B cell (primary cell): Measurements from ENCODE around the gene NEGR1. TPM values are rescaled to one million over a fixed set of nuclear protein-coding genes. Genes with fewer than 3 reads are reported as not detected.

Experiments used
- ATAC-seq: fragments of 200-7000 bp; cut with Tn5 transposase; one replicate; pipeline ENCODE4 v1.10.0; 2021; ENCODE audit warnings: low read depth, mild to moderate bottlenecking, moderate number of reproducible peaks, moderate library complexity
- CTCF ChIA-PET: fragments of 350-600 bp; sonication (Branson Sonifier 250); formaldehyde crosslinking; loops from one replicate; lab custom pipeline; 2021; ENCODE audit warnings: antibody characterized with exemption, inconsistent platforms; lab: Charles Lee
- POLR2A ChIA-PET: fragments of 350-600 bp; sonication (Branson Sonifier 250); formaldehyde crosslinking; loops from one replicate; lab custom pipeline; 2021; ENCODE audit warnings: antibody characterized with exemption; lab: Charles Lee
- DNase-seq: peaks from one replicate; pipeline ENCODE4 v3.0.0; 2013
- H2AFZ ChIP-seq: 2 replicates; pipeline ENCODE4 v1.6.1; 2012; ENCODE audit warnings: mild to moderate bottlenecking, low read depth, low read length; ENCODE audit not compliant: insufficient read depth, poor library complexity, severe bottlenecking
- H3K27ac ChIP-seq, 2 donors: 1 replicate in 1 of 2; 2 replicates in 1 of 2; pipeline ENCODE4 v1.5.1; 2012 to 2013; ENCODE audit warnings: low read length in 2 of 2, mild to moderate bottlenecking in 2 of 2, moderate library complexity in 1 of 2
- H3K27me3 ChIP-seq, 4 experiments: fragments of 200-600 bp in 1 of 4; sonication (generic) in 1 of 4; replicated peaks in 1 of 4; 1 replicate in 2 of 4; 2 replicates in 2 of 4; pipeline versions ENCODE4 v1.6.1 to v1.7.0; 2013 to 2016; ENCODE audit warnings: low read length in 3 of 4, mild to moderate bottlenecking in 2 of 4, mixed read lengths in 1 of 4, moderate library complexity in 1 of 4; ENCODE audit not compliant: insufficient read depth in 4 of 4, control insufficient read depth in 3 of 4; ENCODE audit errors: control extremely low read depth in 1 of 4
- H3K36me3 ChIP-seq, 2 experiments: replicated peaks in 1 of 2; 1 replicate in 1 of 2; 2 replicates in 1 of 2; pipeline versions ENCODE4 v1.6.1 to v1.7.1; 2013; ENCODE audit warnings: low read length in 1 of 2; ENCODE audit not compliant: insufficient read depth in 2 of 2, control insufficient read depth in 1 of 2; ENCODE audit errors: control extremely low read depth in 1 of 2, extremely low read depth in 1 of 2
- H3K4me1 ChIP-seq, 2 donors: fragments of 200-600 bp in 1 of 2; sonication (generic) in 1 of 2; 1 replicate in 1 of 2; 2 replicates in 1 of 2; pipeline versions ENCODE4 v1.5.1 to v1.6.1; 2013 to 2017; ENCODE audit warnings: low read length in 2 of 2; ENCODE audit not compliant: control insufficient read depth in 2 of 2, insufficient read depth in 2 of 2
- H3K4me2 ChIP-seq: replicated peaks from 2 replicates; pipeline ENCODE3; 2012; ENCODE audit warnings: mild to moderate bottlenecking, low read depth, low read length; ENCODE audit not compliant: poor library complexity, severe bottlenecking
- H3K4me3 ChIP-seq, 5 experiments: fragments of 200-600 bp in 1 of 5; sonication (generic) in 1 of 5; 1 replicate in 3 of 5; 2 replicates in 2 of 5; pipeline versions ENCODE4 v1.5.1 to v1.7.0; 2011 to 2016; ENCODE audit warnings: low read length in 4 of 5, mild to moderate bottlenecking in 4 of 5, low read depth in 2 of 5, control low read depth in 1 of 5, moderate library complexity in 1 of 5; ENCODE audit not compliant: insufficient read depth in 1 of 5; ENCODE audit errors: control extremely low read depth in 1 of 5, extremely low read depth in 1 of 5
- H3K79me2 ChIP-seq: fragments of 200-600 bp; sonication (generic); one replicate; pipeline ENCODE4 v1.6.0; 2016; ENCODE audit warnings: low read length; ENCODE audit not compliant: control insufficient read depth, insufficient read depth
- H3K9ac ChIP-seq: fragments of 200-600 bp; sonication (generic); 2 replicates; pipeline ENCODE4 v1.6.1; 2017; ENCODE audit warnings: mild to moderate bottlenecking, low read length, moderate library complexity
- H3K9me3 ChIP-seq, 3 donors: one replicate each; pipeline versions ENCODE4 v1.6.1 to v1.7.1; 2013; ENCODE audit warnings: low read length in 2 of 3; ENCODE audit not compliant: control insufficient read depth in 2 of 3, insufficient read depth in 1 of 3; ENCODE audit errors: control extremely low read depth in 1 of 3
- H4K20me1 ChIP-seq: 2 replicates; pipeline ENCODE4 v1.6.0; 2012; ENCODE audit warnings: mild to moderate bottlenecking, low read length; ENCODE audit not compliant: insufficient read depth, control insufficient read depth, poor library complexity, severe bottlenecking
- H3K27ac Mint-ChIP-seq: one replicate; pipeline ENCODE4 v1.8.0; 2021; ENCODE audit warnings: mixed read lengths
- H3K27me3 Mint-ChIP-seq: one replicate; pipeline ENCODE4 v1.8.0; 2021; ENCODE audit warnings: mixed read lengths
- H3K4me1 Mint-ChIP-seq: one replicate; pipeline ENCODE4 v1.8.0; 2021; ENCODE audit warnings: mixed read lengths
- H3K4me3 Mint-ChIP-seq: one replicate; pipeline ENCODE4 v1.8.0; 2021; ENCODE audit warnings: mixed read lengths
- H3K9me3 Mint-ChIP-seq: one replicate; pipeline ENCODE4 v1.8.0; 2022; ENCODE audit warnings: mixed read lengths; ENCODE audit not compliant: insufficient read depth
- CTCF ChIP-seq: fragments of 200-600 bp; IDR thresholded peaks from one replicate; pipeline ENCODE4 v1.8.0; 2022; ENCODE audit warnings: antibody characterized with exemption, mild to moderate bottlenecking
- EZH2 ChIP-seq: IDR thresholded peaks from 2 replicates; pipeline ENCODE4 v1.6.1; 2012; ENCODE audit warnings: borderline replicate concordance, low read depth, mild to moderate bottlenecking, moderate library complexity, low read length; ENCODE audit not compliant: insufficient read depth, poor library complexity, severe bottlenecking
- WGBS: methylation state at CpG from one replicate; pipeline ENCODE4 v1.1.5; 2013; ENCODE audit warnings: missing lambda C conversion rate; ENCODE audit not compliant: insufficient coverage; 5-methylcytosine and 5-hydroxymethylcytosine counted together
- intact Hi-C: fragments of 100-400 bp; cut with micrococcal nuclease; formaldehyde crosslinking; loops from one replicate; pipeline ENCODE4 v1.10.0; 2022
- polyA plus RNA-seq: library from polyadenylated mRNA; depleted of rRNA; stranded (reverse); fragments of >200 nt; gene quantifications from 2 replicates; pipeline ENCODE4 v1.2.3, GENCODE V29; 2012
- total RNA-seq, 2 donors: library from RNA; stranded (reverse); fragments of 120-200 nt in 1 of 2; gene quantifications; 1 replicate in 1 of 2; 2 replicates in 1 of 2; pipeline versions ENCODE4 v1.2.3 to v1.2.4, GENCODE V29; 2013 to 2022

NEGR1 gene
- total and polyA plus RNA-seq, 2 donors (not counting 1 experiment from before 2014, with no cell fraction given) = 0.01 TPM; not detected in 1

GRCh38 chr1:71522721-71523120 is 759.6 kb downstream of the NEGR1 start:
- ATAC-seq (no peak), DNase-seq (no peak)
- H3K9me3 ChIP-seq = no peaks in the 10 kb centered on the region
- H3K4me3 Mint-ChIP-seq = no peak overlapping the region
- H3K27ac ChIP-seq = no peak overlapping the region
- H3K27me3 ChIP-seq = no peaks in the 10 kb centered on the region
- intact Hi-C loops = no loop called here
- ChIA-PET CTCF (no interaction called here), POLR2A (no interaction called here)
- no peak overlapping the region for H3K4me3 ChIP-seq
- no peaks in the 10 kb centered on the region for H3K27me3 Mint-ChIP-seq
- no peak for TF ChIP-seq CTCF
- TF ChIP-seq EZH2 = no peak
- no peaks in the 10 kb centered on the region for H3K36me3 ChIP-seq
- no peak overlapping the region for H2AFZ ChIP-seq
- no peak overlapping the region for H3K9ac ChIP-seq
- H3K4me1 ChIP-seq = no peaks in the 10 kb centered on the region
- WGBS = 75% methylated on average over 2 of the region's 3 CpGs
- H3K4me1 Mint-ChIP-seq = no peaks in the 10 kb centered on the region
- no peaks in the 10 kb centered on the region for H3K9me3 Mint-ChIP-seq
- no peak overlapping the region for H3K4me2 ChIP-seq
- no peaks in the 10 kb centered on the region for H4K20me1 ChIP-seq
- no peak overlapping the region for H3K27ac Mint-ChIP-seq
- no peaks in the 10 kb centered on the region for H3K79me2 ChIP-seq

- CTCF ChIA-PET = no interaction called here
- no peaks in the 10 kb centered on the region for H4K20me1 ChIP-seq
- H3K9ac ChIP-seq = no peak overlapping the region
- H2AFZ ChIP-seq = no peak overlapping the region
- no peak overlapping the region for H3K27ac ChIP-seq
- ATAC-seq (no peak), DNase-seq (no peak)
- no peak overlapping the region for H3K4me3 Mint-ChIP-seq
- POLR2A ChIA-PET = no interaction called here
- H3K4me1 Mint-ChIP-seq = no peaks in the 10 kb centered on the region
- no peaks in the 10 kb centered on the region for H3K27me3 ChIP-seq
- no peak overlapping the region for H3K27ac Mint-ChIP-seq
- TF ChIP-seq EZH2 = no peak
- no peak overlapping the region for H3K4me2 ChIP-seq
- no CpG with 5 or more reads among the region's 1 CpG for WGBS
- H3K4me3 ChIP-seq = no peak overlapping the region
- H3K9me3 Mint-ChIP-seq = no peaks in the 10 kb centered on the region
- no peaks in the 10 kb centered on the region for H3K4me1 ChIP-seq
- H3K9me3 ChIP-seq = no peaks in the 10 kb centered on the region
- no peaks in the 10 kb centered on the region for H3K79me2 ChIP-seq
- no peaks in the 10 kb centered on the region for H3K36me3 ChIP-seq
- intact Hi-C loops = no loop called here
- H3K27me3 Mint-ChIP-seq = no peaks in the 10 kb centered on the region
Observed at GRCh38 chr1:71521655-71522264, 760.6 kb downstream of the NEGR1 start.
